MM.1S (cell line): ENCODE data around the gene MTLN.

Experiments used
- CTCF ChIP-seq: fragments of 300-600 bp; sonication (generic); IDR thresholded peaks from 2 replicates; pipeline ENCODE4 v1.5.1; 2016; ENCODE audit warnings: antibody characterized with exemption, low read length, mixed read lengths
- EZH2phosphoT487 ChIP-seq: fragments of 300-600 bp; sonication (generic); IDR thresholded peaks from 2 replicates; pipeline ENCODE4 v1.6.1; 2018; ENCODE audit warnings: antibody characterized with exemption, low read length

- TF ChIP-seq CTCF, result no peak
- TF ChIP-seq EZH2phosphoT487, result no peak
Observed at GRCh38 chr2:110197452-110197851, 14.9 kb downstream of the MTLN start.
